NCI-H82 treated with DMSO at 0.1 percent for 48 hours (cell line): ENCODE data around the gene MAPKAPK5.
"Not testable (repeated sequence)": the region's sequence is repeated elsewhere in the genome, so short reads cannot be mapped to it uniquely, and the experiment has no call there.

Source experiments
- DNase-seq: peaks from one replicate; lab custom pipeline; 2025; ENCODE audit not compliant: unreplicated experiment; lab: John Stamatoyannopoulos, UW

MAPKAPK5 gene

GRCh38 chr12:111841750-111842555 lies at the start of gene MAPKAPK5:
Gene MAPKAPK5 (plus strand): TSS chr12:111842228. CDS start chr12:111842734, 506 bp downstream.
- peak; percentile 56 for DNase-seq

- DNase-seq = no peak
Measured at GRCh38 chr12:111792856-111793235, 49.2 kb upstream of the MAPKAPK5 start.

DNA sequence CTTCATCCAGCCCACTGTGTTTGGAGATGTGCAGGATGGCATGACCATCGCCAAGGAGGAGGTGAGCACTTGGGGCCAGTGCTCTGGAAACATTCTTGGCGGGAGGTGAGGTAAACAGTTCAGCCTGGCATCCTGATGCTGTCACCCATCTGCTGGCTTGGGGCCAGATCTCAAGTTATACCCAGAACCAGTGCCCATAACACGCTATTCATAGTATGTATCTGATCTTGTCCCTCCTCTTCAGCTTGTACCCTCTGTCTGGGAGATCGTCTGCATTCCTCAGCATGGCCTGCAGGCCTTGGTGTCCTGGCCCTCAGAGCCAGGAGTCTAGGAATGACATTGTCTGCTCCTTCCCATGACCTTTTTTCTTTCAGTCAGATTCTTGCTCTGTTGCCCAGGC lies 43.8 kb upstream of the MAPKAPK5 start:
- DNase-seq = no peak

DNA sequence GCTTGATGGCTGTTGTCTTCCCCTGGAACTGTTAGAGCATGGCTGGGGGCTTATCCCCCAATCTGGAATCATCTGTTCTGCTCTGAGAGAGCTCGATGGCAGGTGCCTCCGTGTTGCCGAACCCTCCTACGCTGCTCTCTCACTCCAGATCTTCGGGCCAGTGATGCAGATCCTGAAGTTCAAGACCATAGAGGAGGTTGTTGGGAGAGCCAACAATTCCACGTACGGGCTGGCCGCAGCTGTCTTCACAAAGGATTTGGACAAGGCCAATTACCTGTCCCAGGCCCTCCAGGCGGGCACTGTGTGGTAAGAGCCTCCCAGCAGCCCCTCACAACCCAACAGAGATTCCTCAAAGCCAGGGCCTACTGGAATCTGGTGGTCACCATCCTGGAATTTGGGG lies 42.3 kb upstream of the MAPKAPK5 start:
- no peak for DNase-seq

GRCh38 chr12:111803038-111803626 lies 38.9 kb upstream of the MAPKAPK5 start:
- DNase-seq = no peak

DNA sequence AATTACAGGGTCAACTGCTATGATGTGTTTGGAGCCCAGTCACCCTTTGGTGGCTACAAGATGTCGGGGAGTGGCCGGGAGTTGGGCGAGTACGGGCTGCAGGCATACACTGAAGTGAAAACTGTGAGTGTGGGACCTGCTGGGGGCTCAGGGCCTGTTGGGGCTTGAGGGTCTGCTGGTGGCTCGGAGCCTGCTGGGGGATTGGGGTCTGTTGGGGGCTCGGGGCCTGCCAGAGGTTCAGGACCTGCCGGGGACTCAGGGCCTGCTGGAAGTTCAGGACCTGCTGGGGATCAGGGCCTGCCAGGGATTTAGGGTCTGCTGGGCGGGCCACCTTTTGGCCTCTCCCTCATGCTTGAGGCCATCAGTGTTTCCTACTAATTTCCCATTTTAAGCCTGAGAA lies 38.2 kb upstream of the MAPKAPK5 start:
- DNase-seq = no peak

DNA sequence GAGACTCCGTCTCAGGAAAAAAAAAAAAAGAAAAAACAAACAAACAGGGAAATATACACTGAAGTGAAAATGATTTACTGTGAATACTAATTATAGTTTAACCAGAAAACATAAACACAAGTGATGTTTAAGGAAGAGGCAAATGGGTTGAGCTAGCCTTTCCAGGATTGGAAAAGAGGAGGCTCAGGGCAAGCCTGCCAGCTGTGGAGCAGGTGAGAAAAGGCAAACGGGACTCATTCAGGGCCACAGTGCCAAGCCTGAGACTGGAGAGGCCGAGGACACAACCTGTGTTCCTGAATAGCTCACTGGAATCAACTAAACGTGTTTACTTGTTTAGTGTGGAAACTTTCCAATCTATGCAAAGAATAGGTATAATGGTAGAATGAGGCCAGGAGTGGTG lies 35.7 kb upstream of the MAPKAPK5 start:
- no peak for DNase-seq

DNA sequence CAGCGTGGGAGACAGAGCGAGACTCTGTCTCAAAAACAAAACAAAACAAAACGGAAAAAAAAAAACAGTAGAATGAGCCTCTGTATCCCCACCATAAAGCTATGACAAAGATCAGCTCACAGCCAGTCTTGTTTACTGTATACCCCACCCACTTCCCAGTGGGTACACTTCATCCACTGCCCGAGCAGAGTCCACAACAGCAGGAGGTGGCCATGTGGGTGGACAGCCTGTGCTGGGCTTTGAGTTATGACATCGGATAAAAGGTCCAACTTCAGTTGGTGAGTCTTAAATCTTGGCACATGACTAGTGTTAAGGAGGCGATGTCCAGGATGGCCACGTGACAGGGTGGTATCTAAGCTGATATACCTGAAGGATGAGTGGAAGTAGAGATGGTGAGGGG lies 34.8 kb upstream of the MAPKAPK5 start:
- no peak for DNase-seq

DNA sequence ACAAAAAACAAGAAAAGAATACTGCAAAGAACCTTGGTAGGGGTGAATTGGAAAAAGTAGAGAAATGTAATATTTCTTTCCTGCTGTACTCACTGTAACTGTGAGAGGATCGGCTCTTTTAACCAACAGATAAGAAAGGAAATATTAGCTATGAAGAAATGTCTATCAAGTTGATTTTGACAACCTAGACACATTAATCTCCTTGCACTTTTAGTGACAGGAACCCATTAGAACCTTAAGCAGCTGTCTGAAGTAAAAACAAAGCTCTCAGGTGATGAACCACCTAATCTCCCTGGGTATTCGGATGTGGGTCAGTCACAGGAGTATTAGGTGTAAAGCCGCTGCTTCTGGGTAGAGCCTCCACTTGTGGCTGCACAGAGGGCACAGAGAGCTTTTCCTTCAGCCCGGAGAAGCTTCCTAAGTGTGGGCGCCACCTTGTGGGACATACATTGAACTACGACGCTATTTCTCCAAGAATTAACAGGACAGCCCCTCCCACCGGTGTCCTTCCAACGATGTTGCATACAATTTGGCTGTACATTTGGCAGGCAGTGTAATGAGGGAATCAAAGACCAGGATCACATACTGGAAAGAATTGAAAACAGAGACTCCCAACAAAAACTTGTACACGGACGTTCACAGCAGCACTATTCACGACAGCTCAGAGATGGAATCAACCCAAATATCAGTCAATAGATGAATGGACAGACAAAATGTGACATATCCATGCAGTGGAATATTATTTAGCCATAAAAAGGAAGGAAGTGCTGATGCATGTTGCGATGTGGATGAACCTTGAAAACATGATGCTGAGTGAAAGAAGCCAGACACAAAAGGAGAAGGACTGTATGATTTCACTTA lies 28.9 kb upstream of the MAPKAPK5 start:
- peak; percentile 79 for DNase-seq

DNA sequence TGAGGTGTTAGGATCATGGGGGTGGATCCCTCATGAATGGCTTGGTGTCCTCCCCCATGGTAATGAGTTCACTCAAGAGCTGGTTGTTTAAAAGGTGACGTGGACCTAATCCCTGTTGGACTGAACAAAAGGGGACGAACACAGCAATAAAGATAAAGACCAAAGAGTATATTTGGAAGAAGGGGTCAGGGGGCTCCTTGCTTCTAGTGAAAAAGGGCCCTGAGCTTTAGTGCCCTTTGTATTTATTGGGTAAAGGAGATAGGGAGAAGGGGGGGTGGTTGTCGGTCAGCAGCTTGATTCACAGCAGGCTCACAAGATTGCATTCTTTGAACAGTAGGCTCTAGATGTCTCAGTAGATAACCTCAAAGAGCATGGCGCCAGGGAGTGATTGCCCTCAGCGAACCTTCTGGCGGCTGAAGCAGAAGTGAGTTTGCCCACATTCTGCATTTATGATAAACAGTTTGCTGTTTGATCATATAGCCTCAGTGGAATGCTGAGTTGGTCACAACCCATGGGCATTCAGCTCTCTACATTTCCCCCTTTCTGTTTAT lies 25.9 kb upstream of the MAPKAPK5 start:
- DNase-seq = no peak

- not testable (repeated sequence) for DNase-seq
Measured at GRCh38 chr12:111816898-111817297, 25.1 kb upstream of the MAPKAPK5 start.

- no peak for DNase-seq
Measured at GRCh38 chr12:111818340-111818739, 23.7 kb upstream of the MAPKAPK5 start.

GRCh38 chr12:111819191-111820158 lies 22.6 kb upstream of the MAPKAPK5 start:
- no peak for DNase-seq

- DNase-seq = not testable (repeated sequence)
Measured at GRCh38 chr12:111820828-111821227, 21.2 kb upstream of the MAPKAPK5 start.

GRCh38 chr12:111822886-111823285 lies 19.1 kb upstream of the MAPKAPK5 start:
- DNase-seq = no peak

- DNase-seq = no peak
Measured at GRCh38 chr12:111823891-111824290, 18.1 kb upstream of the MAPKAPK5 start.

DNA sequence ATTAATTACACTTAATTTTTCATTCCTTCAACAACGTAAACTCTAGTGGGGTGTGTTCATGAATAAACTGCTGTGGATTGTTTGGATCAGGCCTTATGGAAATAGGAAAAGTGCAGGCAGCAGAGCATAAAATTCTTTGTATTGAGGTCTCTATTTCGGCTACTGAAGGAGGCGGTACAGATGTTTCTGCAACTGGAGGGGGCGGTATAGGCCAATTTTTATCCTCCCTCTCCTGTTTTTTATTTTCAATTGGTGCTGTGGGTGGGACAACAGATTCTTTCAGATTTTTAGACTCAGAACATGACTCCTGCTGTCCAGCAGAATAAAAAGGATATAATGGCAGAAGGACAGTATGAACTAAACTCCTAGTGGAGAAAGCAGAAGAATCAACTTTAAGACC lies 17.7 kb upstream of the MAPKAPK5 start:
- not testable (repeated sequence) for DNase-seq

DNA sequence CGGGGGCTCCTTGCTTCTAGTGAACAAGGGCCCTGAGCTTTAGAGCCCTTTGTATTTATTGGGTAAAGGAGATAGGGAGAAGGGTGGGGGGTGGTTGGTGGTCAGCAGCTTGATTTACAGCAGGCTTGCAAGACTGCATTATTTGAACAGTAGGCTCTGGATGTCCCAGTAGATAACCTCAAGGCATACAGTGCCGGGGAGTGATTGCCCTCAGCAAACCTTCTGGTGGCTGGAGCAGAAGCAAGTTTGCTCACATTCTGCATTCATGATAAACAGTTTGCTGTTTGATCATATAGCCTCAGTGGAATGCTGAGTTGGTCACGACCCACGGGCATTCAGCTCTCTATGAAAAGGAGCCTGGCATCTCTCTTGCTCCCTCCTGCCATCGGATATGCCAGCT lies 16.5 kb upstream of the MAPKAPK5 start:
- DNase-seq = no peak

- DNase-seq = no peak
Measured at GRCh38 chr12:111826316-111826715, 15.7 kb upstream of the MAPKAPK5 start.

DNA sequence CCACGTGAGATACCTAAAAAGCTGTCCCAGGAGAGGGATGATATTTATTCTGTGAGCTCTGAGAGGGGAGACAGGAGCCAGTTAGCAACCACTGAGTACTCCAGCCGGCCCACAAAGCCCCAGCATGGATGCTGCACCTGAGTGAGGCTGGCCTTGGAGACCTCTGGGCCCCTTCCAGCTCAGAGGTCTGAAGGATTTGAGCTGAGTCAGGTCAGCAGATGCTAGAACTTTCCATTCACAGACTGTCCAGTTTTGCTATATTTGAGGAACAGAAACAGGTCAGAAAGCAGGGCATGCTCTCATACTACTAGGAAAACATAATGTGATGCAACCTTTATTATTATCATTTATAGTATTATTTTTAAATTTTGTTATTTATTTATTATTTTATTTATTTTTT lies 15.0 kb upstream of the MAPKAPK5 start:
- no peak for DNase-seq
